H1 (cell line): ENCODE results near the gene CTBP2. TPM values are rescaled to one million over a fixed set of nuclear protein-coding genes. Genes with fewer than 3 reads are reported as not detected.

Experiments
- CTCF ChIA-PET: fragments of 300-600 bp; sonication (Branson Sonifier 250); formaldehyde crosslinking; loops from one replicate; lab custom pipeline; 2021; ENCODE audit not compliant: partially characterized antibody; lab: Charles Lee
- POLR2A ChIA-PET: fragments of 300-600 bp; sonication (Branson Sonifier 250); formaldehyde crosslinking; loops from one replicate; lab custom pipeline; 2021; ENCODE audit warnings: inconsistent platforms; ENCODE audit not compliant: partially characterized antibody; lab: Charles Lee
- DNase-seq, 2 experiments: peaks; one replicate each; pipeline versions ENCODE4 v3.0.0 to v3.0.0-alpha.2; 2010 to 2022; ENCODE audit warnings: low spot score in 2 of 2, low read depth in 1 of 2, mixed read lengths in 1 of 2
- FAIRE-seq: peaks from 2 replicates; lab custom pipeline; 2011; peaks lifted over from hg19 to GRCh38; lab: Jason Lieb, UNC
- H2AFZ ChIP-seq: 2 replicates; pipeline ENCODE4 v1.8.1; 2012; ENCODE audit warnings: low read length, inconsistent platforms
- H2AK5ac ChIP-seq: 2 replicates; pipeline ENCODE4 v1.6.1; 2013; ENCODE audit warnings: low read depth, low read length
- H2BK120ac ChIP-seq: replicated peaks from 2 replicates; pipeline ENCODE3; 2013; ENCODE audit warnings: low read depth, low read length, inconsistent platforms
- H2BK12ac ChIP-seq: 2 replicates; pipeline ENCODE4 v1.6.1; 2013; ENCODE audit warnings: low read depth, low read length
- H2BK15ac ChIP-seq: 2 replicates; pipeline ENCODE4 v1.6.1; 2013; ENCODE audit warnings: low read length
- H2BK20ac ChIP-seq: 2 replicates; pipeline ENCODE4 v1.6.1; 2013; ENCODE audit warnings: low read length
- H2BK5ac ChIP-seq: 2 replicates; pipeline ENCODE4 v1.6.1; 2013; ENCODE audit warnings: low read depth, low read length
- H3K14ac ChIP-seq: 2 replicates; pipeline ENCODE4 v1.6.1; 2013; ENCODE audit warnings: inconsistent platforms; ENCODE audit not compliant: insufficient read length
- H3K18ac ChIP-seq: 2 replicates; pipeline ENCODE4 v1.6.1; 2013; ENCODE audit warnings: low read length; ENCODE audit errors: extremely low read depth
- H3K23ac ChIP-seq: 2 replicates; pipeline ENCODE4 v1.6.1; 2013; ENCODE audit warnings: inconsistent platforms; ENCODE audit not compliant: insufficient read length
- H3K23me2 ChIP-seq: 2 replicates; pipeline ENCODE4 v1.6.1; 2013; ENCODE audit warnings: low read depth, low read length
- H3K27ac ChIP-seq: 2 replicates; pipeline ENCODE4 v1.6.1; 2011; ENCODE audit warnings: low read depth, low read length, inconsistent platforms
- H3K27me3 ChIP-seq, 4 experiments: replicated peaks in 1 of 4; 1 replicate in 1 of 4; 2 replicates in 3 of 4; pipeline versions ENCODE4 v1.6.1 to v1.8.1; 2011 to 2013; ENCODE audit warnings: low read length in 3 of 4, mild to moderate bottlenecking in 3 of 4, inconsistent platforms in 2 of 4, mixed read lengths in 2 of 4, moderate library complexity in 1 of 4; ENCODE audit not compliant: control insufficient read depth in 3 of 4, insufficient read depth in 3 of 4; ENCODE audit errors: extremely low read depth in 1 of 4
- H3K36me3 ChIP-seq, 4 experiments: 2 replicates each; pipeline versions ENCODE4 v1.6.1 to v1.8.1; 2011 to 2013; ENCODE audit warnings: mild to moderate bottlenecking in 4 of 4, low read length in 3 of 4, moderate library complexity in 2 of 4, control low read depth in 1 of 4, inconsistent platforms in 1 of 4; ENCODE audit not compliant: insufficient read depth in 4 of 4, control insufficient read depth in 2 of 4
- H3K4ac ChIP-seq: replicated peaks from 2 replicates; pipeline ENCODE3; 2013; ENCODE audit warnings: low read length, low read depth, mixed read lengths, inconsistent platforms; ENCODE audit not compliant: insufficient read length
- H3K4me1 ChIP-seq, 4 experiments: replicated peaks in 1 of 4; 1 replicate in 1 of 4; 2 replicates in 3 of 4; pipeline versions ENCODE4 v1.6.1 to v1.8.1; 2011 to 2013; ENCODE audit warnings: low read length in 3 of 4, inconsistent platforms in 2 of 4, mixed read lengths in 1 of 4; ENCODE audit not compliant: insufficient read depth in 4 of 4, control insufficient read depth in 3 of 4
- H3K4me2 ChIP-seq, 2 experiments: 2 replicates each; pipeline versions ENCODE4 v1.6.1 to v1.8.1; 2011 to 2013; ENCODE audit warnings: low read depth in 2 of 2, low read length in 2 of 2, control low read depth in 1 of 2, inconsistent platforms in 1 of 2, mild to moderate bottlenecking in 1 of 2; ENCODE audit not compliant: insufficient read depth in 1 of 2
- H3K4me3 ChIP-seq, 4 experiments: fragments of 200-600, 300-600 bp in 1 of 4; sonication (generic), shearing (Covaris generic), sonication (Bioruptor Twin) in 1 of 4; 2 replicates each; pipeline versions ENCODE4 v1.5.1 to v1.8.1; 2011 to 2016; ENCODE audit warnings: low read length in 4 of 4, low read depth in 3 of 4, control low read depth in 2 of 4, inconsistent platforms in 2 of 4, mild to moderate bottlenecking in 2 of 4, mixed read lengths in 1 of 4, moderate library complexity in 1 of 4; ENCODE audit not compliant: insufficient read depth in 2 of 4; ENCODE audit errors: extremely low read depth in 1 of 4
- H3K56ac ChIP-seq: replicated peaks from 2 replicates; pipeline ENCODE3; 2013; ENCODE audit warnings: low read depth, mild to moderate bottlenecking, mixed read lengths, low read length, inconsistent platforms; ENCODE audit not compliant: insufficient read length
- H3K79me1 ChIP-seq: 2 replicates; pipeline ENCODE4 v1.6.1; 2013; ENCODE audit warnings: low read depth, low read length, control low read depth
- H3K79me2 ChIP-seq, 2 experiments: 2 replicates each; pipeline versions ENCODE4 v1.6.1 to v1.8.1; 2012 to 2013; ENCODE audit warnings: low read length in 2 of 2, mild to moderate bottlenecking in 2 of 2, inconsistent platforms in 1 of 2; ENCODE audit not compliant: insufficient read depth in 2 of 2, control insufficient read depth in 1 of 2
- H3K9ac ChIP-seq, 4 experiments: replicated peaks in 1 of 4; 1 replicate in 1 of 4; 2 replicates in 3 of 4; pipeline versions ENCODE4 v1.6.1 to v1.8.1; 2011 to 2013; ENCODE audit warnings: low read depth in 3 of 4, low read length in 3 of 4, control low read depth in 2 of 4, mild to moderate bottlenecking in 2 of 4, moderate library complexity in 2 of 4, inconsistent platforms in 1 of 4; ENCODE audit errors: extremely low read depth in 1 of 4
- H3K9me3 ChIP-seq, 2 experiments: 2 replicates each; pipeline versions ENCODE4 v1.6.1 to v1.8.1; 2012 to 2013; ENCODE audit warnings: mild to moderate bottlenecking in 2 of 2, moderate library complexity in 2 of 2, control low read depth in 1 of 2, inconsistent platforms in 1 of 2, low read depth in 1 of 2, low read length in 1 of 2, mixed read lengths in 1 of 2; ENCODE audit not compliant: insufficient read depth in 2 of 2
- H4K20me1 ChIP-seq, 2 experiments: replicated peaks in 1 of 2; 2 replicates each; pipeline versions ENCODE3 to v1.8.1; 2011 to 2013; ENCODE audit warnings: inconsistent platforms in 2 of 2, low read length in 2 of 2, mild to moderate bottlenecking in 1 of 2; ENCODE audit not compliant: insufficient read depth in 2 of 2, control insufficient read depth in 1 of 2
- H4K5ac ChIP-seq: 2 replicates; pipeline ENCODE4 v1.6.1; 2013; ENCODE audit warnings: low read length, low read depth, mixed read lengths, inconsistent platforms; ENCODE audit not compliant: insufficient read length
- H4K8ac ChIP-seq: 2 replicates; pipeline ENCODE4 v1.8.0; 2013; ENCODE audit warnings: mild to moderate bottlenecking, moderate library complexity, low read length, inconsistent platforms; ENCODE audit not compliant: insufficient read depth; ENCODE audit errors: extremely low read depth
- H4K91ac ChIP-seq: replicated peaks from 2 replicates; pipeline ENCODE3; 2013; ENCODE audit warnings: low read length, mixed read lengths, inconsistent platforms; ENCODE audit not compliant: insufficient read length
- CBX5 ChIP-seq: fragments of 300-800, 300-1000 bp; sonication (generic); IDR thresholded peaks from 2 replicates; pipeline ENCODE4 v1.7.1; 2016; ENCODE audit warnings: antibody characterized with exemption, low read length, low read depth
- JUND ChIP-seq: IDR thresholded peaks from 2 replicates; pipeline ENCODE4 v1.6.1; 2011; ENCODE audit warnings: mild to moderate bottlenecking, improper control_type of control experiment, low read length
- TBP ChIP-seq: IDR thresholded peaks from 2 replicates; pipeline ENCODE4 v1.6.1; 2011; ENCODE audit warnings: low read depth, low read length, improper control_type of control experiment
- WGBS, 2 experiments: shearing (Covaris generic) in 1 of 2; methylation state at CpG; one replicate each; pipeline versions ENCODE4 v1.1.6 to v1.1.7; 2013 to 2015; ENCODE audit warnings: low lambda C conversion rate in 2 of 2, mixed read lengths in 2 of 2, inconsistent platforms in 1 of 2, low coverage in 1 of 2, missing lambda C conversion rate in 1 of 2; ENCODE audit not compliant: insufficient replicate concordance in 2 of 2, insufficient coverage in 1 of 2, insufficient read length in 1 of 2; ENCODE audit errors: extremely low coverage in 1 of 2, missing lambda C conversion rate in 1 of 2; 5-methylcytosine and 5-hydroxymethylcytosine counted together
- polyA plus RNA-seq, 7 experiments: library from polyadenylated mRNA; depleted of rRNA in 3 of 7; stranded (reverse) in 5 of 7; unstranded in 2 of 7; fragments of >200 nt in 5 of 7; fragments of 200-250 nt in 2 of 7; gene quantifications; 1 replicate in 5 of 7; 2 replicates in 1 of 7; 4 replicates in 1 of 7; pipeline versions ENCODE4 v1.2.1 to v1.2.3, GENCODE V29; 2011 to 2013; ENCODE audit warnings: missing spikeins in 2 of 7, mixed read lengths in 2 of 7
- total RNA-seq: library from RNA; stranded (reverse); fragmentation: NEBNext Ultra II Directional; extraction: Animal tissue kit (Norgen Biotek cat#: 25700); gene quantifications from 2 replicates; pipeline ENCODE4 v1.2.1, GENCODE V29; 2021

CTBP2 gene
- total and polyA plus RNA-seq, 2 of the 8 experiments (the other 6 are each of a cell fraction or from before 2014, with no cell fraction given), result 208 to 221 TPM

DNA sequence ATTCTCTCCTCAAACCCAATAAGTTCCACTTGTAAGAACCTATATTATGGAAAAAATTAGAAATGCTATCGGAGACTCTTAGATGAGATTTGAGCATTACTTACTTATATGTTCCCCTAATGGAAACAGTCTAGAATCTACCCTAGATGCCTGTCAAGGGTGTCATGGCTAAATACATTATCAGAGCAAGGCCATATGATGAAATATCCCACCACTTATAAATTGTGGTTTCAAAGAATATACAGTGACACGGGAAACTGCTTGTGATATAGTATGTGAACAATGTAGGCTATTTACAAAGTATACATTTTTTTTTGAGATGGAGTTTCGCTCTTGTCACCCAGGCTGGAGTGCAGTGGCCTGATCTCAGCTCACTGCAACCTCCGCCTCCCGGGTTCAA lies 46.3 kb upstream of the CTBP2 start:
- no peak overlapping the region for H3K56ac ChIP-seq
- H3K4me1 ChIP-seq, result no peaks in the 10 kb centered on the region; a peak in 1 of 7 replicates
- no peak overlapping the region for H3K4me3 ChIP-seq
- no peak overlapping the region for H4K5ac ChIP-seq
- H2BK120ac ChIP-seq, result no peak overlapping the region
- no peaks in the 10 kb centered on the region for H3K79me2 ChIP-seq
- H3K23ac ChIP-seq, result no peak overlapping the region
- H3K14ac ChIP-seq, result no peak overlapping the region
- no peak overlapping the region for H3K4me2 ChIP-seq
- no peak overlapping the region for H3K4ac ChIP-seq
- H3K79me1 ChIP-seq, result no peaks in the 10 kb centered on the region
- no peak overlapping the region for H3K27ac ChIP-seq
- H2AFZ ChIP-seq, result no peak overlapping the region
- FAIRE-seq (no peak), DNase-seq (no peak)
- no peaks in the 10 kb centered on the region for H4K20me1 ChIP-seq
- H4K91ac ChIP-seq, result no peak overlapping the region
- H2BK12ac ChIP-seq, result no peak overlapping the region
- no peaks in the 10 kb centered on the region; a peak in 2 of 7 replicates for H3K27me3 ChIP-seq
- POLR2A ChIA-PET, result interaction anchor here (0.8 kb wide), 1 partner anchor 9 kb away, joined by 3 read pairs; no protein-coding TSS in a partner anchor
- no peak overlapping the region for H2BK15ac ChIP-seq
- no peak overlapping the region for H3K18ac ChIP-seq
- H2BK5ac ChIP-seq, result no peak overlapping the region
- 96% methylated on average over 5 of the region's 5 CpGs; no CpG with 5 or more reads in 1 of the 2 experiments for WGBS, 2 experiments
- H2BK20ac ChIP-seq, result no peak overlapping the region
- H3K9me3 ChIP-seq, result no peaks in the 10 kb centered on the region
- CTCF ChIA-PET, result interaction anchor here (1.2 kb wide), 1 partner anchor 12 kb away, joined by 3 read pairs; no protein-coding TSS in a partner anchor
- no peaks in the 10 kb centered on the region for H3K23me2 ChIP-seq
- H4K8ac ChIP-seq, result no peak overlapping the region
- H2AK5ac ChIP-seq, result no peak overlapping the region
- no peak overlapping the region for H3K9ac ChIP-seq
- no peaks in the 10 kb centered on the region for H3K36me3 ChIP-seq
- no peak for TF ChIP-seq JUND
- no peak for TF ChIP-seq TBP
- TF ChIP-seq CBX5, result no peak
